Astrocyte of the spinal cord (primary cell): ENCODE results near the gene CYP27C1.

ENCODE experiments used
- DNase-seq: peaks from one replicate; pipeline ENCODE4 v3.0.0; 2011; ENCODE audit warnings: low read depth, low spot score
- H3K4me3 ChIP-seq: 2 replicates; pipeline ENCODE4 v1.5.1; 2011; ENCODE audit warnings: low read depth, mild to moderate bottlenecking, low read length, moderate library complexity
- in situ Hi-C: cut with HindIII; loops from 2 replicates; pipeline ENCODE4 v1.10.0; 2017; ENCODE audit warnings: low sequenced_read_pairs
- TF ChIP-seq, protein P1 (sequence below): IDR thresholded peaks from 2 replicates; pipeline ENCODE4 v1.5.1; 2012; ENCODE audit warnings: low read depth, mild to moderate bottlenecking, low read length, inconsistent platforms

The CYP27C1 gene

DNA sequence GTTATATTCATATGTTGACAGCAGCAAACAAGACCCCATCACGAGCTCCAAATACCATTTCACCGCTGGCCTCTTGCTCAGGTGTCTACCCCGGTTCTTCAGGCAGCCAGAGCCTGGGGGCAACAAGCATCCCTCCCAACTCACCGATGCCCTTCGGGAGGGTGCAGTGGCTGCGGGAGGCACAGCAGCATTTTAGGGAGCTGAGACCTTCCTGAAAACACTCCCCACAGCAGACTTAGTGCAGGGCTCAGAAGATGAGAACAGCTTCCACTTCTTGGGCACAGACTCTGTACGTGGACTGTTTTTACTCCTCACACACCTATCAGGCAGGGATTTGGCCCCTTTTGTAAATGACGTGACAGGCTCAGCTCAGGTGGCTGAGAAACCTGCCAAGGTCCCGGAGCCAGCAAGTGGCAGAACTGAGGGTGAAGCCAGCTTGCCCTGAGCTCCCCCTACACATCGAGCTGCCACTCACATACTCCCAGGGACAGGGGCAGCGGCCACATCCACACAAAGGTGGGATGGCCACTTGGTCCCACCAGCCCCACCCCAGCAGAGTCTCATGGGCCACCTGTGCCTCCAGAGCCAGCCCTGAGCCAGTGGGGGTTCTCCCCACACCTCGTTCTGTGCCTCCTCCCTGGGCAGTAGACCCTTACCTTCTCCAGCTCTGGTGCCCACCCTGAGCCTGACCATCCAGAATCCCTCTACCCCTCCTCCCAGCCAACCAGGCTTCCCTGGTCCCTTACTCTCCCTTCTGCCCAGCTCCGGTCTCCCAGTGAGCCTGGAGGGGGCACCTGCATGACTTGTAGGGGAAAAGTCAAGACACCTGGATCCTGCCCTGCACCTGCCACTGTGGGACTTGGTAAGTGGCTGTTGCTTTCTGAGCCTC lies 28.5 kb downstream of the CYP27C1 start:
- in situ Hi-C loops = no loop called here
- TF ChIP-seq, protein P1, sequence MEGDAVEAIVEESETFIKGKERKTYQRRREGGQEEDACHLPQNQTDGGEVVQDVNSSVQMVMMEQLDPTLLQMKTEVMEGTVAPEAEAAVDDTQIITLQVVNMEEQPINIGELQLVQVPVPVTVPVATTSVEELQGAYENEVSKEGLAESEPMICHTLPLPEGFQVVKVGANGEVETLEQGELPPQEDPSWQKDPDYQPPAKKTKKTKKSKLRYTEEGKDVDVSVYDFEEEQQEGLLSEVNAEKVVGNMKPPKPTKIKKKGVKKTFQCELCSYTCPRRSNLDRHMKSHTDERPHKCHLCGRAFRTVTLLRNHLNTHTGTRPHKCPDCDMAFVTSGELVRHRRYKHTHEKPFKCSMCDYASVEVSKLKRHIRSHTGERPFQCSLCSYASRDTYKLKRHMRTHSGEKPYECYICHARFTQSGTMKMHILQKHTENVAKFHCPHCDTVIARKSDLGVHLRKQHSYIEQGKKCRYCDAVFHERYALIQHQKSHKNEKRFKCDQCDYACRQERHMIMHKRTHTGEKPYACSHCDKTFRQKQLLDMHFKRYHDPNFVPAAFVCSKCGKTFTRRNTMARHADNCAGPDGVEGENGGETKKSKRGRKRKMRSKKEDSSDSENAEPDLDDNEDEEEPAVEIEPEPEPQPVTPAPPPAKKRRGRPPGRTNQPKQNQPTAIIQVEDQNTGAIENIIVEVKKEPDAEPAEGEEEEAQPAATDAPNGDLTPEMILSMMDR = no peak
- H3K4me3 ChIP-seq = no peak overlapping the region
- no peak for DNase-seq

DNA sequence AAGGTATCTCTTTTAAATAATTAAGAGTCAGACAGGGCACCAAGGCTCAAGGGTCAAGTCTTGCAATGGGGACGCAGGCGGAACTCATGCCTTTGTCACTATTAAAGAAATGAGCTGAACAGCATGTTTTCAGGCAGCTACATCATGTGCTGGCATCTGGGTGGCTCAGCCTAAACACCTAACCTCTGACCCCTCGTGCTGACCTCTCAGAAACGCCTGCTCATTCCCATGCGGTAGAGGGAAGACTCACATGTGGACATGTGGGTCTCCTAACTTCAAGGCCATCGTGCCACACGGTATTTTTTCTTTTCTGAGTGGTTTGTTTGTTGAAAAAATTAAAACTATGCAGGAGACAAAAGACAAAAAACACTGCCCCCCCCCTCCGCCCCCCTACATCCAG lies 31.3 kb downstream of the CYP27C1 start:
- in situ Hi-C loops = no loop called here
- TF ChIP-seq, protein P1 = no peak
- no peak overlapping the region for H3K4me3 ChIP-seq
- DNase-seq = no peak

DNA sequence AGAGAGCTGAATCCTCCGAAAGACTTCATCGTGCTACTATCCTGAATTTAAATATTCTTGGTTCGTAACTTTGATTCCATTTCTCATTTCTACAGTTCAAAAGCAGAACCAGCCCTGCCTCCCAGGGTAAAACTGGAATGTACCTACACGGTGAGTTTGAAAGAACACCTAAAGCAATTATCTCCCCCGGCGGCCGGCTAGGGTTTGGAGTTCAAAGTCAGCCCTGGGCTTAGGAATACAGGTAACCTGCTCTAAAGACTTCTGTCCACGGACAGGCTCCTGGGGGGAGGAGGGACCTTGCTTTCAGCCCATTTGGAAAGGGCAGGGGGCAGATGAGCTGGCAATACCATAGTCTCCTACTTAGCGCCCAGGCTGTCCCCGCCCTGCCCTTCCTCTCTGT lies 32.3 kb downstream of the CYP27C1 start:
- TF ChIP-seq, protein P1 = no peak
- H3K4me3 ChIP-seq = no peak overlapping the region
- no peak for DNase-seq
- in situ Hi-C loops = no loop called here

DNA sequence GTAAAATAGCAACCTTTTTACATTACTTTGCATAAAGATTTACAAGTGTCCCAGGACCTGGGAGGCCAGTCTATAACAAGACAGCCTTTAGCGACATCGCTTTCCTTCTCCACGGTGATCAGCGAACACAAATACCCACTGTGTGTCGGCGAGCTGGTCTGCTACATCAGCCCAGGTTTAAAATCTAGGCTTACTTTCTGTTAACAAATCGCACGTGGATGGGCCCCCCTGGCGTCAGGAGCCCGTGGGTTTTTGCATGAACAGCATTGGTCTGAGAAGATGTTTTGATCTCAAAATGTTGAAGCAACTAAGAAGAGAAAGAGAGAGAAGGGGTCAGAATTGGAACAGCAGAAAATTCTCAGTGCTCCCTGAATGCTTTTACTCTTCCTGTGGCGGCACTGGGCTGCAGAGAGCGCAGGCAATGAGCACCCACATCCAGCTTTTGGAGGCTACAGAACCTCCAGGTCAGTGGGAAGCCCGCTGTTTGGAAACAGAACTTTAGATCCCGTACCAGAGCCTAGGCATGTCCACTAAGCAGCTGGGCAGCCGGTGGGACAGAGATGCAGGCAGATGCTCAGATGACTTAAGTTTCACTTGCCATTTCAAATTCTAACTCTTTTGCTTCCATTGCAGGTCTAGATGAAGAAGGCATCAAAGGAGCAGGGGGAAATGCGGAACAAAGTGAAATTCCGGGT lies 32.9 kb downstream of the CYP27C1 start:
- in situ Hi-C loops = no loop called here
- TF ChIP-seq, protein P1 = no peak
- H3K4me3 ChIP-seq = no peak overlapping the region
- no peak for DNase-seq

DNA sequence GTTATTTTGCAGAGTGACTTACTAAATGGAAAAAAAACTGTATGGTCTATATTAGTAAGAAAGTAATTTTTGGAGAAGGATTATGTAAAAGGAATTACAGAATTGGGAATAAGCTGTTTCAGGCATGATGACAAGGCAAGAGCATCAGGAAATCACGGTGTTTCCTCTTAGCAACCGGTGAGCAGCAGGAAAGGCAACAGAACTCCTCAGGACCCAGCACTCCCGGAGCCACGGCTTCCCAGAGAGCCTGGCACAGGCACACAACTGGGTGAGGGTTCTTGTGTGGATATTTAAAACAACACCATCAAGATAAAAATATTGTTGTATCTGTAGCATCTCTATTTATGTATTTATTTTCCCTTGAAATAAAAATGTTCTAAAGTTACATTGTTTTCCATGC lies 34.4 kb downstream of the CYP27C1 start:
- no peak overlapping the region for H3K4me3 ChIP-seq
- no peak for DNase-seq
- in situ Hi-C loops = no loop called here
- TF ChIP-seq, protein P1 = no peak

DNA sequence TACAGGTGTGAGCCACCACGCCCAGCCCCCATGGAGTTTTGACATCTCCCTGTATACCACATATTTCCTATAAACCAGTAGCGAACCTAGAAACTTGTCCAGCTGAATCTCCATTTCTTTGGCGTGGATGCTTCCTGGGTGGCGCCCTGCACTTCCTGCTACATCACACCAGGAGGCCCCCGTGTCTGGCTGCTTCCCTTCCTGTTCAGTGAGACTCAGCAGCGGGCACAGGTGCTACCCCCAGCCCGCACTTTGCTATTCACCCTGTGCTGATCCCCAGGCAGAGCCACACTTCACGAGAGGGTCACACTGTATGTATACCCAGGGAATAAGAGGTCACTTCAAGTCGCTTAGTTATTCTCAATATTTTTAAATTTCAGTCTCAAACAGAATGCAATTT lies 35.0 kb downstream of the CYP27C1 start:
- in situ Hi-C loops = no loop called here
- DNase-seq = no peak
- TF ChIP-seq, protein P1 = no peak
- H3K4me3 ChIP-seq = no peak overlapping the region
